ENCODE results near the gene RIPK4.

GRCh38 chr21:41709965-41710822 is 56.7 kb downstream of the RIPK4 start:
- no peak for TF ChIP-seq CTCF (IDR thresholded peaks at IDR 0.05)
- TF ChIP-seq ZFX (IDR thresholded peaks at IDR 0.05; ENCODE audit: borderline replicate concordance), result no peak

Data from 22Rv1 (cell line).